Measurements from ENCODE around the gene DNAAF8.

DNAAF8 gene

GRCh38 chr16:4696172-4696904, 38.0 kb upstream of the DNAAF8 start:
- DNase-seq: no peak

DNA sequence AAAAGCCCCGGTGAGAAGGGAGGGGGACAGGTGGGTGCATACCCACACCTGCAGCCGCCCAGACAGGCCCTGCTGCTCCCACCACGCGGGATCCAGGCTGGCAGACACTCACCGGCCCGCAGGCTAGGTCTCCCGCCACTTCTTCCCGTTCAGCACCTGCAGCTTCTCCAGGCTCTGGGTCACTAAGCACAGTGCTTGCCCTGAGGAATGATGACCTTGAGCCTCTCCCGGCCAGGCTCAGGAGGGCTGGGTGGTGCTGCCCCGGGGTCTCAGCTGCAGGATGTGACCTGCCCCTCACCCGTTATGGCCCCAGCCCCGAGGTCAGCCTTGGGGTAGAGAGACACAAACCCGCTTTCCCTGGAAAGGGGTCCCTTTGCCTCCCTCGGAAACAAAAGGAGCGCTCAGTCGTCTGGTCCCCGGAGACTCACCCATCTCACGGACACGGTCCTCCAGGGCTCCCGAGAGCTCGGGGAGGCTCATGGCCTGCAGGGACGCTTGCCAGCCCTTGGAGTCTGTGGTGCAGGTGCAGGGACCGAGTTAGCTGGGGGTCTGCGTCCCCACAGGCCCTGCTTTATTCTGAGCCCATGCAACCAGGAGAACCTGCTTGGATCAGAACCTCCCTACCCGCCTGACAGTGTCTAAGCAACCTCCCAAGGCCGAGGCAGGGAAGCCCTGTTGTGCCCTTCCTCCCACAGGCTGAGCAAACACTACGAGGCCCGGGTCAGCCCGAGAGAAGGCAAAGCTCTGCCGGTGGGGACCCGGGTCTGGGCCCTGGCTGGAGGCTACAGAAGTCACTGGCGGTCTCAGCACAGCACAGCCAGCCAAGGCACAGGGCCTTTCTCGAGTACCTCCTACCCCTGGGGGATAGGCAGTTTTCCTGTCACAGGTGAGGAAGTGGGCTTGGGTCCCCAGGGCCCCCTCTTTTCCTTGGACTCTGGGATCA, 37.2 kb upstream of the DNAAF8 start:
- no peak for DNase-seq

DNA sequence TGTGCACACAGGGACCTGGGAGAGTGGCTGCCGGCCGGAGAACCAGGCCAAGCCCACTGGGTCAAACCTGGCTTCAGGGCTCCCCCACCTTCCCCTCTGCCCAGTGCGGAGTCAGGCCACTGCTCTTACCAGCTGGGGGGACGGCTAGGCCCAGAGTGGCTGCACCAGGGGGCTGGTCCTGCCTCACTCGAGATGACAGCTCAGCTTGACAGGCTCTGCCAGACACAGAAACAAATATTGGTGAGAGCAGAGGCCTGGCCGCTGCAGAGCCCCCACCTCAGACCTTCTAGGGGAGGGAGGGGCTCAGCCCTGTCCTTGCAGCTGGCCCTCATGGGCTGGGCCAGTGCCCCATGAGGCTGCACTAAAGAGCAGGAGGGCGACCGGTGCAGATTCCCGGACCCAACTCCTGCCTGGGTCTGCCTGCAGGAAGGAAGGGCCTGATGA, 36.5 kb upstream of the DNAAF8 start:
- DNase-seq: no peak

GRCh38 chr16:4698321-4699045, 35.9 kb upstream of the DNAAF8 start:
- DNase-seq: no peak

DNA sequence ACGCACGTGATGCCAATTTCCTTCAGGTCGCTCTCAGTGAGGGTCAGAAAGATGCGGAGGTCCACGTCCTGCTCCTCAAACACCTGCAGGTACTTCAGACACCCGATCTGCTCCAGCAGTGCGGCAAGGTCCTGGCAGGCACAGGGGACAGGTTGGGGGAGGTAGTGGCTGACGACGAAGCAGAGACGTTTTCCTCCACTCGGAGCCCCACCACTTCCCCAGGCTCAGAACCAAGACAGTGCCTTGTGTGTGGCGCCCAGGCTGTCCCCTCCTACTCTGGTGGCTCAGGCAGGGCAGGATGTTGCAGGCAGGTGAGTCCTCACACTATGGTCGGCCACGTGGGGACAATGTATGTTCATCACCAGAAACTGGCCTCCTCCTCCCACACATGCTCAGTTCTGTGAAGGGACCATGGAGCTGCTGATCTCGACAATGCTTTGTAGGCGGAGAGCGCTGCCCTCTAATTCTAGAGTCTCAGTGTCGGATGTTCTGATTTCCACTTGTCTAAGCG, 35.2 kb upstream of the DNAAF8 start:
- DNase-seq: no peak

- DNase-seq: no peak
Observed at GRCh38 chr16:4700380-4700996, 33.8 kb upstream of the DNAAF8 start.

DNA sequence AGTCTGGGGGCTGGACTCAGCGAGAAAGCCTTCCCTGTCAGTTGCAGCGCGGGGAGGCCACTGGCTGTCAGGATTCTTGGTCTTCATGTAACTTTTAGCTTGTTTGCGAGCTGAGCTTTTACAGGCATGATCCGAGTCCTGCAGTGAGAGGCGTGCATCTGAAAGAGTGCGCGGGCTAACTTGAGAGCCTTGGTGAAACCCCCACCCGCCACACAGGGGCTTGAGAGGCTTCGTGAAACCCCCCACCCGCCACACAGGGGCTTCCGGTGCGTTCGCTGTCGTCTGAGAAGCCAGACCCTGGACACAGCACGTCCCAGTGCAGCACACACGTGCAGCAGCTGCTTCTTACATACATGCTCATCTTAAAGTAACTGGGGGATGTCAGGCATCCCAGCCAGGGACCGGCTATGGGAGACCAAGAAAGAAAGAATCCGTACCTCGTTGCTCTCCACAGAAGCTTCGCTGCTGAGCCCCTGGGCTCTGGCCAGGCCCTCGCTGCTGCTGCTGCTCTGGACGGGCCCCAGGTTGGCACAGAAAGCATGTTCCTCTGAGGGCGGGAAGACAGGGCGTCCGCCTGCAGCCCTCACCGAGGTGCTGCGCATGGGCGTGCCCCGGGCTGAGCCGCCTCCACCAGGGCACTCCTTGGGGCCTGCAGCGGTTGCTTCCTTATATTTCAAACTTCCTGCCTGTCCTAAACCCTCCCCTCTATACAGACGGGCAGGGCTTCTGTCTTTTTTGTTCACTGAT, 33.2 kb upstream of the DNAAF8 start:
- DNase-seq: no peak

GRCh38 chr16:4701791-4702465, 32.4 kb upstream of the DNAAF8 start:
- DNase-seq: no peak

GRCh38 chr16:4702466-4702808, 31.9 kb upstream of the DNAAF8 start:
- no peak for DNase-seq

DNA sequence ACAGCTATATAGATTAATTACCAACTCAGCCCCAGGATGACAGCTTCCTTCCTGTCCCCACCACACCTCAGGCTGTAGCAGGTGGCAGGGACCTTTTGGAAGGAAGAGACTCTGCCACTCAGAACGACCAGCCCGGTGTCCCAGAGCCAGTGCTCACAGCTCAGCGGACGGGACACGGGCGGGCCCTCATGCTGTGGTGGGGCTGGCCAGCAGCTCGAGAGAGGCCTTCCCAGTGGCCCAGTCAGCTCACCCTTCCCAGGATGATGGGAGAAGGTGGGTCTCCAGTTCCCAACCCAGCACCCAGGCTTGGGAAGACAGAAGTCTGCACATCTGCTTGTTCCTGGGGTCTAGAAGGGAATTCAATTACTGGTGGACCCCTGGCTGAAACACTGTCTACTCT, 30.4 kb upstream of the DNAAF8 start:
- no peak for DNase-seq

- no peak for DNase-seq
Observed at GRCh38 chr16:4704491-4704890, 29.8 kb upstream of the DNAAF8 start.

DNA sequence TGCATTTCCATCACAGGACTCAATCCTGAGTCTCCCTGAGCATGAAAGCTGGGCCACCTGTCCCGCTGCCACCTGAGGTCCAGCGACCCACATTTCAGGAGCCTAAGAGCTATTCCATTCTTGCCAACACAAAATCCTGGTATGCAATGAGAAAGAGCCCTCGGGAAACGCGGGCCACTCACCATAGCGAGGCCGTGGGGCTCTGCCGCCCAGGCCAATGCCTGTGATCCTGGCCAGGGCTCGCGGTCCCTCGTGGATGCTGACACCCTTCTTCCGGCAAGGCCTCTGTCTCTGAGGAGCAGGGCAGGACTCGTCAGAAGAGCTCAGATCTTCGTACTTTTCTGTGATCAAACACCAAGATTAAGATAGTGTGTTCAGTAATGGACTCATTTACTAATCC, 29.4 kb upstream of the DNAAF8 start:
- DNase-seq: no peak

GRCh38 chr16:4706871-4707270, 27.5 kb upstream of the DNAAF8 start:
- no peak for DNase-seq

DNA sequence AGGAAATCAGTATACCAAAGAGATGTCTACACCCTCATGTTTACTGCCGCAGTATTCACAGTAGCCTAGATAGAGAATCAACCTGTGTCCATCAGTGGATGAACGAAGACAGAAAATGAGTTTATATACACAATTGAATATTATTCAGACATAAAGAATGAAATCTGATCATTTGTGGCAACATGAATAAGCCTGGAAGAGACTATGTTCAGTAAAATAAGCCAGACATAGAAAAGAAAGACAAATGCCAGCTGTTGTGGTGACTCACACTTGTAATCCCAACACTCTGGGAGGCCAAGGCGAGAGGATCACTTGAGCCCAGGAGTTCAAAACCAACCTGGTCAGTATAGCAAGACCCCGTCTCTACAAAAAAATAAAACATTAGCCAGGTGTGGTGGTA, 24.9 kb upstream of the DNAAF8 start:
- DNase-seq: no peak

DNA sequence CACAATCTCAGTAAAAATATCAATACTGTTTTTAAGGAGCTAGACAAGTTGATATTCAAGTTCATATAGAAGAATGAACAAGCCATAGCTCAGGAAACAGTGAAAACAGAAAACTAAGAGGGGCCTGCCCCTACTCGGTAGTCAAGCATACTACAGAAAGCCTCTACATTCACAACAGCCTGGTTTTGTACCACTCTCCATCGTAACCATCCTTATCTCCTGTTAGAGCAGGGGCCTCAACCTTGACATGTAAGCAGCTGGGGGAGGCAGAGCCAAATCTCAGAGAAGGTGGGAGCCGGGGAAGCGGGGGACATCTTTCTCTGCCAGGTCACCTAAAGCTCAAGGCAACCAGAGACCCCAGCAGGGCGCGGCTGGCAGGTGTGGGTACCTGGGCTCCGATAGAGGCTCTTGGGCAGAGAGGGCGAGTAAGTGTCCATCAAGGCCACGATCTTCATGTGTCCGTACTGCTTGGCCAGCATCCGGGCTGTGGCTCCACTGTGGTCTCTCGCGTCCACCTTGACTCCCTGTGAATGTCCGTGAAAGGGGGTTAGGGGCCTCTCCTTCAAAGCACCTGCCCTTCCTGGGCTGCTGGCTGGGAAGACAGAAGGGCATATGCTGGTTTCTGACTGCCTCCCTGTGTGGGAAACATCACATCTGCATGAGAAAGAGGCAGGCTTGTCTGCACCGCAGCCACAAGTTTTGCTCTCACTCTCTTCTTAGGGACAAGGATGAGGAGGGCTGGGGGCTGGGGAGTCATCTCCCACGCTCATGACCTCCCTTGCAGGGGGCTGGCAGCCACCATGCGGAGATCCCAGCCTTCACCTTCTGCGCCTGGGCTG, 20.5 kb upstream of the DNAAF8 start:
- DNase-seq: no peak

DNA sequence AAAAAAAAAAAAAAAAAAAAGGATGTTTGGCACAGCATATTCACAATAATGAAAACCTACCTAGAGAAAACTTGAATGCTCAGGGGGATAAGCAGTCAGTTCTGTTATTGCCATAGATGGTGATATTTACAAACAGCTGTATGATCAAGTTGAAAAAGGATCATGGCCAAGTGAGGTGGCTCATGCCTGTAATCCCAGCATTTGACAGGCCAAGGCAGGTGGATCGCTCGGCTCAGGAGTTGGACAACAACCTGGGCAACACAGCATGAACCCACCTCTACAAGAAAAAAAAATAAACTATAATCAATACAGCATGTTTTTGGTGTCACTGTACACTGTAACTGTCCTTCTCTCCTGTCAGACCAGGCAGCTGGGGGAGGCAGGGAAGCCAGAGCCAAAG, 19.3 kb upstream of the DNAAF8 start:
- DNase-seq: no peak

DNA sequence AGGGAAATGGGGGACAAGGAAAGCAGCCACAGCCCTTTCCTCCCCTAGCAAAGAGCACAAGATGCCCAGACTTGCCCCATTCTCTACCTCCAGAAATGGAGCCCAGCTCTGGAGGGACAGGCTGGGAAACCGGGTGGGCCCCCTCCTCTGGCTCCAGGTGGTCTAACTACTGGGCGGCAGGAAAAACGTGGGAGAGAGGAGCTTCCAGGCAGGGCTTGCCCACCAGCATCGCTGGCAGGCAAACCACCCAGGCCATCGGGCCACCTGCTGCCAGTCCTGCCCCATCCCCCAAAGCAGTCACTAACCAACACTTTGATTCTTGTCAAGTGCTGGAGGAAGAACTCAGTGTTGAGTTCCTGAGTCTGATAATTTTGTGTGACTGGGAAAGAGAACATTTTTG, 15.9 kb upstream of the DNAAF8 start:
- DNase-seq: no peak

DNA sequence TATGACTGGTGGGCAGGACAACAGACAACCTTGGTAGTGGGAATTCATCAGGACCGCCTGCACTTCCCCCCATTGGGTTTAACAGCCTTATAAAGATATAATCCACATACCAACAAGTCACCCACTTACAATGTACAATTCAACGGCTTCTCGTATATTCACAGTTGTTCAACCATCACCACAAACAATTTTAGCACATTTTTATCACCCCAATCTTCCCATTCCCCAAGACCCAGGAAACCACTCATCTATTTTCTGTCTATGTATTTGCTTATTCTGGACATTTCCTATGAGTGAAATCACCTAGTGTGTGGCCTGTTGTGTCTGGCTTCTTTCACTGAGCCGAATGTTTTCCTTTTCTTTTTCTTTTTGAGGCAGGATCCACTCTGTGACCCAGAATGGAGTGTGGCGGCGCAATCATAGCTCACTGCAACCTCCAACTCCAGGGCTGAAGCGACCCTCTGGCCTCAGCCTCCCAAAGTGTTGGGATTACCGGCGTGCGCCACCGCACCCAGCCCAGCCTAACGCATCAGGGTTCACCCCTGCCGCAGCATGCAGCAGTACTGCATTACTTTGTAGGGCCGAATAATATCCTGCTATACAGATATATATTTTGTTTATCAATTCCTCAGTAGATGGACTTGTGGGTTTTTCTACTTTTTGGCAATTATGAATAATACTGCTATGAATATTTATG, 11.1 kb upstream of the DNAAF8 start:
- no peak for DNase-seq

- DNase-seq: no peak
Observed at GRCh38 chr16:4724661-4725270, 9.6 kb upstream of the DNAAF8 start.

DNA sequence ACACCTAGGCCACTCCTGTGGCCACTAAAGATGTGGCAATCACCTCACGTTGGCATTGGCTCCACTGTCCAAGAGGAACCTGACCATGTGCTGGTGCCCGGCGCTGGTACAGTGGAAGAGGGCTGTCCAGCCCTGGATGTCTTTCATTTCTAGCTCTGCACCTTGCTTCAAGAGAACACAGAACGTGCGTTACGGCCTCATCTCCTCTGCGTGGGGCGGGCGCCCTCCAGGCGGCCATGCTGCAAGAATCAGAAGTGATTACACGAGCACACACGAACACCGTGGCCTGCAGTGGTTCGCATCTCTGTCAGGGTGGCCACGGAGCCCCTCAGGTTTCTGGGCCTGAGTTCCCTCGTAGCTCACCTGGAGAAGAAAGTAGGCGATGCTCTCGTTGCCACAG, 7.7 kb upstream of the DNAAF8 start:
- DNase-seq: no peak

Measured in stimulated activated naive CD4-positive, alpha-beta T cell treated with Interleukin-2 at 50 U/mL for 16 hours (primary cell).